WTC11 (cell line): ENCODE results near the gene HSD17B8. TPM values are rescaled to one million over a fixed set of nuclear protein-coding genes. Genes with fewer than 3 reads are reported as not detected.

ENCODE experiments used
- ATAC-seq: fragments of 200-7000 bp; cut with Tn5 transposase; 2 replicates; pipeline ENCODE4 v1.10.0; 2021; ENCODE audit warnings: mild to moderate bottlenecking, moderate library complexity
- CTCF ChIA-PET: fragments of 300-600 bp; sonication (Branson Sonifier 250); formaldehyde crosslinking; loops from one replicate; lab custom pipeline; 2021; ENCODE audit warnings: antibody characterized with exemption; lab: Charles Lee
- POLR2A ChIA-PET: fragments of 350-600 bp; sonication (Branson Sonifier 250); formaldehyde crosslinking; loops from one replicate; lab custom pipeline; 2021; ENCODE audit warnings: antibody characterized with exemption; lab: Charles Lee
- DNase-seq: peaks from one replicate; pipeline ENCODE4 v3.0.0; 2021; ENCODE audit warnings: low spot score
- H3K27ac Mint-ChIP-seq: 2 replicates; pipeline ENCODE4 v1.8.0; 2021; ENCODE audit warnings: mixed read lengths
- H3K27me3 Mint-ChIP-seq: 2 replicates; pipeline ENCODE4 v1.8.0; 2021; ENCODE audit warnings: low read depth, mild to moderate bottlenecking, moderate library complexity, mixed read lengths
- H3K36me3 Mint-ChIP-seq: 2 replicates; pipeline ENCODE4 v1.8.0; 2021; ENCODE audit warnings: mixed read lengths
- H3K4me1 Mint-ChIP-seq: 2 replicates; pipeline ENCODE4 v1.8.0; 2022; ENCODE audit warnings: mixed read lengths
- H3K4me3 Mint-ChIP-seq: 2 replicates; pipeline ENCODE4 v1.8.0; 2021; ENCODE audit warnings: mild to moderate bottlenecking, moderate library complexity, mixed read lengths
- H3K9me3 Mint-ChIP-seq: 2 replicates; pipeline ENCODE4 v1.8.0; 2021; ENCODE audit warnings: mixed read lengths
- CREB1 ChIP-seq: sonication (generic); formaldehyde crosslinking; IDR thresholded peaks from 2 replicates; pipeline ENCODE4 v1.8.0; 2023; ENCODE audit warnings: mild to moderate bottlenecking, missing genetic modification reagents
- FOXJ3 ChIP-seq: sonication (generic); formaldehyde crosslinking; IDR thresholded peaks from 2 replicates; pipeline ENCODE4 v1.9.0; 2021; ENCODE audit warnings: missing genetic modification reagents, mild to moderate bottlenecking, borderline replicate concordance
- FOXP1 ChIP-seq: sonication (generic); formaldehyde crosslinking; IDR thresholded peaks from 2 replicates; pipeline ENCODE4 v1.8.0; 2022; ENCODE audit warnings: missing genetic modification reagents, mild to moderate bottlenecking, moderate library complexity, borderline replicate concordance
- MXD4 ChIP-seq: fragments of 250-450 bp; sonication (Bioruptor Pico); IDR thresholded peaks from 2 replicates; pipeline ENCODE4 v1.8.0; 2021; ENCODE audit warnings: mild to moderate bottlenecking, moderate library complexity, borderline replicate concordance
- MYBL2 ChIP-seq: sonication (generic); formaldehyde crosslinking; IDR thresholded peaks from 2 replicates; pipeline ENCODE4 v1.8.1; 2023; ENCODE audit warnings: mild to moderate bottlenecking, moderate library complexity, missing genetic modification reagents
- NR3C1 ChIP-seq: sonication (generic); formaldehyde crosslinking; conservative IDR thresholded peaks from 2 replicates; pipeline ENCODE4 v1.8.1; 2023; ENCODE audit warnings: low read depth, mild to moderate bottlenecking, missing genetic modification reagents
- TEAD1 ChIP-seq: sonication (generic); formaldehyde crosslinking; IDR thresholded peaks from 2 replicates; pipeline ENCODE4 v1.8.0; 2022; ENCODE audit warnings: mild to moderate bottlenecking, missing genetic modification reagents
- ZNF219 ChIP-seq: sonication (generic); formaldehyde crosslinking; IDR thresholded peaks from 2 replicates; pipeline ENCODE4 v1.8.0; 2023; ENCODE audit warnings: missing genetic modification reagents, mild to moderate bottlenecking, borderline replicate concordance
- total RNA-seq: library from RNA; stranded (reverse); gene quantifications from 3 replicates; pipeline ENCODE4 v1.2.3, GENCODE V29; 2021
- TF ChIP-seq, protein P1 (sequence below): fragments of 250-450 bp; sonication (Bioruptor Pico); IDR thresholded peaks from 2 replicates; pipeline ENCODE4 v1.8.0; 2021; ENCODE audit warnings: mild to moderate bottlenecking
- TF ChIP-seq, protein P2 (sequence below): fragments of 200-600 bp; IDR thresholded peaks from 2 replicates; pipeline ENCODE4 v1.8.0; 2022; ENCODE audit warnings: antibody characterized with exemption
- TF ChIP-seq, protein P3 (sequence below): sonication (generic); formaldehyde crosslinking; IDR thresholded peaks from 2 replicates; pipeline ENCODE4 v1.8.0; 2023; ENCODE audit warnings: missing genetic modification reagents
- TF ChIP-seq, protein P4 (sequence below): sonication (generic); formaldehyde crosslinking; IDR thresholded peaks from 2 replicates; pipeline ENCODE4 v1.8.1; 2023; ENCODE audit warnings: mild to moderate bottlenecking, missing genetic modification reagents, borderline replicate concordance
- TF ChIP-seq, protein P5 (sequence below): sonication (generic); formaldehyde crosslinking; IDR thresholded peaks from 2 replicates; pipeline ENCODE4 v1.8.1; 2022; ENCODE audit warnings: mild to moderate bottlenecking, moderate library complexity, missing genetic modification reagents
- TF ChIP-seq, protein P6 (sequence below): sonication (generic); formaldehyde crosslinking; IDR thresholded peaks from 2 replicates; pipeline ENCODE4 v1.8.1; 2023; ENCODE audit warnings: mild to moderate bottlenecking, missing genetic modification reagents
- TF ChIP-seq, protein P7 (sequence below): sonication (generic); formaldehyde crosslinking; IDR thresholded peaks from 2 replicates; pipeline ENCODE4 v1.8.0; 2022; ENCODE audit warnings: mild to moderate bottlenecking, missing genetic modification reagents
- TF ChIP-seq, protein P8 (sequence below): sonication (generic); formaldehyde crosslinking; IDR thresholded peaks from 2 replicates; pipeline ENCODE4 v1.8.1; 2022; ENCODE audit warnings: low read depth, mild to moderate bottlenecking, moderate library complexity, missing genetic modification reagents, borderline replicate concordance

Gene HSD17B8
- total RNA-seq, 1 experiment from 2014 or later = 8.1 TPM

DNA sequence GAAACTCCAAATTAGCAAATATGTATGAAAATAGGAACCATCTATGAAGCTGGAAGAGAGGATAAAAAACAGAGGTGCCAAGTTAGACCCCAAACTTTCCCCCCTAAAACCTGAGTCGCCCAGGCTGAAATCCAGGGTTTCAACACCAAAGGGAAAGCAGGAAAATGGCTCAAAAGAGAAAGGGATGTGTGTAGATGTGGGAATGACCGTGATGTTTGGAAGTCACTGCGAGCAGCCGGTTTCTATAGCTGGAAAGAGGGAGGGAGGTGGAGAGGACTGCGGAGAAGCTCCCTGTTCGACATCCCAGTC is 8.4 kb downstream of the HSD17B8 start (continued):
- TF ChIP-seq, protein P1, sequence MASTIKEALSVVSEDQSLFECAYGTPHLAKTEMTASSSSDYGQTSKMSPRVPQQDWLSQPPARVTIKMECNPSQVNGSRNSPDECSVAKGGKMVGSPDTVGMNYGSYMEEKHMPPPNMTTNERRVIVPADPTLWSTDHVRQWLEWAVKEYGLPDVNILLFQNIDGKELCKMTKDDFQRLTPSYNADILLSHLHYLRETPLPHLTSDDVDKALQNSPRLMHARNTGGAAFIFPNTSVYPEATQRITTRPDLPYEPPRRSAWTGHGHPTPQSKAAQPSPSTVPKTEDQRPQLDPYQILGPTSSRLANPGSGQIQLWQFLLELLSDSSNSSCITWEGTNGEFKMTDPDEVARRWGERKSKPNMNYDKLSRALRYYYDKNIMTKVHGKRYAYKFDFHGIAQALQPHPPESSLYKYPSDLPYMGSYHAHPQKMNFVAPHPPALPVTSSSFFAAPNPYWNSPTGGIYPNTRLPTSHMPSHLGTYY (CRISPR knock-in tag) = no peak
- no peak for TF ChIP-seq CREB1 (CRISPR knock-in tag)
- TF ChIP-seq ZNF219 (CRISPR knock-in tag) = no peak

DNA sequence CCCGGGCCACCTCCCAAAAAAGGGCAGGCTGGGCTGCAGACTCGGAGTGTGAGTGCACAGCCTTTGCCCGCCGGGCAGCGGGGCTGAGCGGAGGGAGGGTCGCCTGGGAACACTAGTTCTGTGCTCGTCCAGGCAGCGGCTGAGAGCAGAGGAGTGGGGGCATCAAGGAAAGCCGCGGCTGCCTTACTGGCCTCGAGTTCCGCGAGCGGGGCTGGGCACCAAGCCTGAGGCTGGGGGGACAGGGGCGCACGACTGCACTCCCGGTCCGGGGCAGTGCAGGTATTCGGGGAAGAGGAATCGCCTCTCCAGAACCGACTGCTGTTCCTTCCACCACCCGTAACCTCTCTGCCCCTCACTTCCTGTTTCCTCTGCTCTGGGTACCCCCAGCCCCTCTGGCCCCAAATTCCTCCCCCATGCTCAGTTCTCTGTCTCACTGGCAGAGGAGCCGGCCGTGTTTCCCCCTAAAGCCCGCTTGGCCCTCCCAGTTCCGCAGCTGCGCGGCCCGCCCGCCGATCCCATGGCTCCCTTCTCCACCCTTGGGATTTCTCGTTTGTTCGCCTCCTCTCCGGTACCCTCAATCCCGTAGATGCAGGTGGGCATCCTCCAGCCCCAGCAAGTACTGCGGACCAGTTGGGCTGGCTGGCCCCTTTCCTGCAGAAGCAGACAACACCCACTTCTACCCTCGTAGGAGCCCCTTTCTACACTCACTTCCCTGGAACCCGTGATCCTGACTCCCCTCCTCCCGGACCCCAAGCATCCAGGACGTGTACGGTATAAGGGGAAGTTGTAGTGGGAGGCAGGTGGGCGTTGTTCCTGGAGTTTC is 8.9 kb downstream of the HSD17B8 start:
- POLR2A ChIA-PET = interaction anchor here (1.1 kb wide), 1 partner anchor 35 kb away, joined by 4 read pairs; no protein-coding TSS in a partner anchor
- DNase-seq (peak; percentile 68), ATAC-seq (peak; percentile 38)
- Mint-ChIP-seq H3K27ac (no peak overlapping the region; the same call in 1 of the 2 replicates), H3K27me3 (peaks cover 66% of the 10 kb centered on the region), H3K9me3 (no peaks in the 10 kb centered on the region), H3K36me3 (peaks cover 12% of the 10 kb centered on the region), H3K4me1 (peaks cover 49% of the 10 kb centered on the region), H3K4me3 (peak overlapping the region; percentile 95)
- CTCF ChIA-PET = interaction anchor here (0.6 to 5.7 kb wide), 6 partner anchors 9 to 87 kb away, joined by 3 to 83 read pairs (median 5); partner anchors contain the start of genes B3GALT4, HSD17B8, RXRB and SLC39A7
- TF ChIP-seq, protein P2, sequence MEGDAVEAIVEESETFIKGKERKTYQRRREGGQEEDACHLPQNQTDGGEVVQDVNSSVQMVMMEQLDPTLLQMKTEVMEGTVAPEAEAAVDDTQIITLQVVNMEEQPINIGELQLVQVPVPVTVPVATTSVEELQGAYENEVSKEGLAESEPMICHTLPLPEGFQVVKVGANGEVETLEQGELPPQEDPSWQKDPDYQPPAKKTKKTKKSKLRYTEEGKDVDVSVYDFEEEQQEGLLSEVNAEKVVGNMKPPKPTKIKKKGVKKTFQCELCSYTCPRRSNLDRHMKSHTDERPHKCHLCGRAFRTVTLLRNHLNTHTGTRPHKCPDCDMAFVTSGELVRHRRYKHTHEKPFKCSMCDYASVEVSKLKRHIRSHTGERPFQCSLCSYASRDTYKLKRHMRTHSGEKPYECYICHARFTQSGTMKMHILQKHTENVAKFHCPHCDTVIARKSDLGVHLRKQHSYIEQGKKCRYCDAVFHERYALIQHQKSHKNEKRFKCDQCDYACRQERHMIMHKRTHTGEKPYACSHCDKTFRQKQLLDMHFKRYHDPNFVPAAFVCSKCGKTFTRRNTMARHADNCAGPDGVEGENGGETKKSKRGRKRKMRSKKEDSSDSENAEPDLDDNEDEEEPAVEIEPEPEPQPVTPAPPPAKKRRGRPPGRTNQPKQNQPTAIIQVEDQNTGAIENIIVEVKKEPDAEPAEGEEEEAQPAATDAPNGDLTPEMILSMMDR = no peak
- TF ChIP-seq, protein P1 (CRISPR knock-in tag) = peak; percentile 62; the same call in 1 of the 2 replicates
- TF ChIP-seq MYBL2 (CRISPR knock-in tag) (peak; percentile 38; the same call in 1 of the 2 replicates), MXD4 (CRISPR knock-in tag) (no peak), CREB1 (CRISPR knock-in tag) (no peak), FOXJ3 (no peak), NR3C1 (CRISPR knock-in tag) (no peak), TEAD1 (CRISPR knock-in tag) (peak; percentile 65; the same call in 1 of the 2 replicates), FOXP1 (peak; percentile 67)
- TF ChIP-seq, protein P3, sequence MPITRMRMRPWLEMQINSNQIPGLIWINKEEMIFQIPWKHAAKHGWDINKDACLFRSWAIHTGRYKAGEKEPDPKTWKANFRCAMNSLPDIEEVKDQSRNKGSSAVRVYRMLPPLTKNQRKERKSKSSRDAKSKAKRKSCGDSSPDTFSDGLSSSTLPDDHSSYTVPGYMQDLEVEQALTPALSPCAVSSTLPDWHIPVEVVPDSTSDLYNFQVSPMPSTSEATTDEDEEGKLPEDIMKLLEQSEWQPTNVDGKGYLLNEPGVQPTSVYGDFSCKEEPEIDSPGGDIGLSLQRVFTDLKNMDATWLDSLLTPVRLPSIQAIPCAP (CRISPR knock-in tag) = 0 out of 2 replicates have a peak, but pooled peaks have one; percentile 42
- TF ChIP-seq, protein P4, sequence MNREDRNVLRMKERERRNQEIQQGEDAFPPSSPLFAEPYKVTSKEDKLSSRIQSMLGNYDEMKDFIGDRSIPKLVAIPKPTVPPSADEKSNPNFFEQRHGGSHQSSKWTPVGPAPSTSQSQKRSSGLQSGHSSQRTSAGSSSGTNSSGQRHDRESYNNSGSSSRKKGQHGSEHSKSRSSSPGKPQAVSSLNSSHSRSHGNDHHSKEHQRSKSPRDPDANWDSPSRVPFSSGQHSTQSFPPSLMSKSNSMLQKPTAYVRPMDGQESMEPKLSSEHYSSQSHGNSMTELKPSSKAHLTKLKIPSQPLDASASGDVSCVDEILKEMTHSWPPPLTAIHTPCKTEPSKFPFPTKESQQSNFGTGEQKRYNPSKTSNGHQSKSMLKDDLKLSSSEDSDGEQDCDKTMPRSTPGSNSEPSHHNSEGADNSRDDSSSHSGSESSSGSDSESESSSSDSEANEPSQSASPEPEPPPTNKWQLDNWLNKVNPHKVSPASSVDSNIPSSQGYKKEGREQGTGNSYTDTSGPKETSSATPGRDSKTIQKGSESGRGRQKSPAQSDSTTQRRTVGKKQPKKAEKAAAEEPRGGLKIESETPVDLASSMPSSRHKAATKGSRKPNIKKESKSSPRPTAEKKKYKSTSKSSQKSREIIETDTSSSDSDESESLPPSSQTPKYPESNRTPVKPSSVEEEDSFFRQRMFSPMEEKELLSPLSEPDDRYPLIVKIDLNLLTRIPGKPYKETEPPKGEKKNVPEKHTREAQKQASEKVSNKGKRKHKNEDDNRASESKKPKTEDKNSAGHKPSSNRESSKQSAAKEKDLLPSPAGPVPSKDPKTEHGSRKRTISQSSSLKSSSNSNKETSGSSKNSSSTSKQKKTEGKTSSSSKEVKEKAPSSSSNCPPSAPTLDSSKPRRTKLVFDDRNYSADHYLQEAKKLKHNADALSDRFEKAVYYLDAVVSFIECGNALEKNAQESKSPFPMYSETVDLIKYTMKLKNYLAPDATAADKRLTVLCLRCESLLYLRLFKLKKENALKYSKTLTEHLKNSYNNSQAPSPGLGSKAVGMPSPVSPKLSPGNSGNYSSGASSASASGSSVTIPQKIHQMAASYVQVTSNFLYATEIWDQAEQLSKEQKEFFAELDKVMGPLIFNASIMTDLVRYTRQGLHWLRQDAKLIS = no peak
- TF ChIP-seq, protein P5, sequence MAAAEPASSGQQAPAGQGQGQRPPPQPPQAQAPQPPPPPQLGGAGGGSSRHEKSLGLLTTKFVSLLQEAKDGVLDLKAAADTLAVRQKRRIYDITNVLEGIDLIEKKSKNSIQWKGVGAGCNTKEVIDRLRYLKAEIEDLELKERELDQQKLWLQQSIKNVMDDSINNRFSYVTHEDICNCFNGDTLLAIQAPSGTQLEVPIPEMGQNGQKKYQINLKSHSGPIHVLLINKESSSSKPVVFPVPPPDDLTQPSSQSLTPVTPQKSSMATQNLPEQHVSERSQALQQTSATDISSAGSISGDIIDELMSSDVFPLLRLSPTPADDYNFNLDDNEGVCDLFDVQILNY (CRISPR knock-in tag) = no peak
- TF ChIP-seq, protein P6, sequence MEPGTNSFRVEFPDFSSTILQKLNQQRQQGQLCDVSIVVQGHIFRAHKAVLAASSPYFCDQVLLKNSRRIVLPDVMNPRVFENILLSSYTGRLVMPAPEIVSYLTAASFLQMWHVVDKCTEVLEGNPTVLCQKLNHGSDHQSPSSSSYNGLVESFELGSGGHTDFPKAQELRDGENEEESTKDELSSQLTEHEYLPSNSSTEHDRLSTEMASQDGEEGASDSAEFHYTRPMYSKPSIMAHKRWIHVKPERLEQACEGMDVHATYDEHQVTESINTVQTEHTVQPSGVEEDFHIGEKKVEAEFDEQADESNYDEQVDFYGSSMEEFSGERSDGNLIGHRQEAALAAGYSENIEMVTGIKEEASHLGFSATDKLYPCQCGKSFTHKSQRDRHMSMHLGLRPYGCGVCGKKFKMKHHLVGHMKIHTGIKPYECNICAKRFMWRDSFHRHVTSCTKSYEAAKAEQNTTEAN (CRISPR knock-in tag) = 0 out of 2 replicates have a peak, but pooled peaks have one; percentile 46
- TF ChIP-seq, protein P7, sequence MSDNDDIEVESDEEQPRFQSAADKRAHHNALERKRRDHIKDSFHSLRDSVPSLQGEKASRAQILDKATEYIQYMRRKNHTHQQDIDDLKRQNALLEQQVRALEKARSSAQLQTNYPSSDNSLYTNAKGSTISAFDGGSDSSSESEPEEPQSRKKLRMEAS (CRISPR knock-in tag) = peak; percentile 49; the same call in 1 of the 2 replicates
- TF ChIP-seq, protein P8, sequence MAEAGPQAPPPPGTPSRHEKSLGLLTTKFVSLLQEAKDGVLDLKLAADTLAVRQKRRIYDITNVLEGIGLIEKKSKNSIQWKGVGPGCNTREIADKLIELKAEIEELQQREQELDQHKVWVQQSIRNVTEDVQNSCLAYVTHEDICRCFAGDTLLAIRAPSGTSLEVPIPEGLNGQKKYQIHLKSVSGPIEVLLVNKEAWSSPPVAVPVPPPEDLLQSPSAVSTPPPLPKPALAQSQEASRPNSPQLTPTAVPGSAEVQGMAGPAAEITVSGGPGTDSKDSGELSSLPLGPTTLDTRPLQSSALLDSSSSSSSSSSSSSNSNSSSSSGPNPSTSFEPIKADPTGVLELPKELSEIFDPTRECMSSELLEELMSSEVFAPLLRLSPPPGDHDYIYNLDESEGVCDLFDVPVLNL (CRISPR knock-in tag) = no peak
